Suprapubic skin (tissue), 4 donors: ENCODE results near the gene MDP1. TPM values are rescaled to one million over a fixed set of nuclear protein-coding genes. Genes with fewer than 3 reads are reported as not detected.

ENCODE experiments used
- DNase-seq, 2 donors: peaks; one replicate each; pipeline ENCODE4 v3.0.0-alpha.2; 2019; ENCODE audit warnings: low spot score in 2 of 2
- H3K27ac ChIP-seq: fragments of 200-600 bp; sonication (generic); one replicate; pipeline ENCODE4 v1.5.1; 2019
- H3K27me3 ChIP-seq: fragments of 200-600 bp; sonication (generic); one replicate; pipeline ENCODE4 v1.5.1; 2019
- H3K36me3 ChIP-seq: fragments of 200-600 bp; sonication (generic); one replicate; pipeline ENCODE4 v1.5.1; 2019
- H3K4me1 ChIP-seq: fragments of 200-600 bp; sonication (generic); one replicate; pipeline ENCODE4 v1.5.1; 2019
- H3K4me3 ChIP-seq: fragments of 200-600 bp; sonication (generic); one replicate; pipeline ENCODE4 v1.5.1; 2019; ENCODE audit warnings: mild to moderate bottlenecking
- H3K9me3 ChIP-seq: fragments of 200-600 bp; sonication (generic); one replicate; pipeline ENCODE4 v1.5.1; 2019
- CTCF ChIP-seq, 2 donors: fragments of 200-600 bp in 1 of 2; fragments of 450-650 bp in 1 of 2; sonication (generic) in 1 of 2; IDR thresholded peaks; one replicate each; pipeline ENCODE4 v1.5.1; 2016 to 2019; ENCODE audit warnings: antibody characterized with exemption in 2 of 2, mild to moderate bottlenecking in 1 of 2, moderate library complexity in 1 of 2
- EP300 ChIP-seq: sonication (generic); formaldehyde crosslinking; IDR thresholded peaks from one replicate; pipeline ENCODE4 v1.6.1; 2017; ENCODE audit warnings: antibody characterized with exemption
- POLR2A ChIP-seq, 2 donors: fragments of 450-650 bp; IDR thresholded peaks; one replicate each; pipeline ENCODE4 v1.6.1; 2017; ENCODE audit warnings: antibody characterized with exemption in 2 of 2, mild to moderate bottlenecking in 2 of 2, moderate library complexity in 2 of 2
- POLR2AphosphoS5 ChIP-seq, 3 donors: sonication (generic); formaldehyde crosslinking; IDR thresholded peaks; one replicate each; pipeline ENCODE4 v1.6.1; 2017; ENCODE audit warnings: antibody characterized with exemption in 3 of 3
- WGBS: methylation state at CpG from one replicate; pipeline ENCODE4 v1.1.5; 2018; 5-methylcytosine and 5-hydroxymethylcytosine counted together
- total RNA-seq, 4 donors: library from RNA; depleted of rRNA; stranded (reverse); fragments of >200 nt; gene quantifications; one replicate each; pipeline ENCODE4 v1.1.0, GENCODE V29; 2016

MDP1 gene
- total RNA-seq, 4 donors from 2014 or later = 10.9 to 18.2 (median 11.5) TPM

GRCh38 chr14:24255931-24256711 lies 40.3 kb upstream of the MDP1 start:
- peaks cover 39% of the 10 kb centered on the region for H3K36me3 ChIP-seq
- H3K27me3 ChIP-seq = no peaks in the 10 kb centered on the region
- WGBS = 89% methylated on average over 10 of the region's 12 CpGs
- H3K4me1 ChIP-seq = peaks cover 15% of the 10 kb centered on the region
- H3K9me3 ChIP-seq = no peaks in the 10 kb centered on the region
- peak in 1 of 2 donors; percentile 42 for DNase-seq
- H3K27ac ChIP-seq = no peak overlapping the region
- no peak overlapping the region for H3K4me3 ChIP-seq
- TF ChIP-seq EP300 (no peak), POLR2AphosphoS5 (IDR thresholded peaks at IDR 0.05) (no peak), POLR2A (IDR thresholded peaks at IDR 0.05) (no peak), CTCF (IDR thresholded peaks at IDR 0.05) (no peak)

DNA sequence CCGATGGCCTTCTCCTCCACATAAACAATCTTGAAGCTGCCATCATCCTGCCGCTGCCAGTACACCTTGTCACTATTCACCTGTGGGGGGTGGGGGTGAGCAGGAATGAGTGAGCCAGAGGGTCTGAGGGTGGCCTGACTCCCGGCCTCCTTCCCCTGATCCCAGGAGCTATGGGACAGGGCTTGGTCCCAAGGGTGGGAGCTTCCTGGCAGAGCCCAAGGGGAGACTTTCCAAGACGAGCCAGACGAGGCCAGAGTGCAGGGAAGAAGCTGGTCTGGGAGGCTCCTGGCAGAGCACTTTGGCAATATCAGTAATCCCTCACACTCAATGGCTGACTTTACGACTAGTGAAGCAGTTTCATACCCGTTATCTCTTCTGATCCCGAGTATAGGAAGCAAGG lies 39.6 kb upstream of the MDP1 start:
- TF ChIP-seq POLR2AphosphoS5 (IDR thresholded peaks at IDR 0.05) = no peak
- WGBS = 88% methylated on average over 8 of the region's 8 CpGs
- Histone ChIP-seq H3K27me3 (no peaks in the 10 kb centered on the region), H3K27ac (no peak overlapping the region), H3K4me3 (no peak overlapping the region), H3K4me1 (peaks cover 15% of the 10 kb centered on the region), H3K9me3 (no peaks in the 10 kb centered on the region), H3K36me3 (peaks cover 43% of the 10 kb centered on the region)
- DNase-seq = peak in 1 of 2 donors; percentile 55

DNA sequence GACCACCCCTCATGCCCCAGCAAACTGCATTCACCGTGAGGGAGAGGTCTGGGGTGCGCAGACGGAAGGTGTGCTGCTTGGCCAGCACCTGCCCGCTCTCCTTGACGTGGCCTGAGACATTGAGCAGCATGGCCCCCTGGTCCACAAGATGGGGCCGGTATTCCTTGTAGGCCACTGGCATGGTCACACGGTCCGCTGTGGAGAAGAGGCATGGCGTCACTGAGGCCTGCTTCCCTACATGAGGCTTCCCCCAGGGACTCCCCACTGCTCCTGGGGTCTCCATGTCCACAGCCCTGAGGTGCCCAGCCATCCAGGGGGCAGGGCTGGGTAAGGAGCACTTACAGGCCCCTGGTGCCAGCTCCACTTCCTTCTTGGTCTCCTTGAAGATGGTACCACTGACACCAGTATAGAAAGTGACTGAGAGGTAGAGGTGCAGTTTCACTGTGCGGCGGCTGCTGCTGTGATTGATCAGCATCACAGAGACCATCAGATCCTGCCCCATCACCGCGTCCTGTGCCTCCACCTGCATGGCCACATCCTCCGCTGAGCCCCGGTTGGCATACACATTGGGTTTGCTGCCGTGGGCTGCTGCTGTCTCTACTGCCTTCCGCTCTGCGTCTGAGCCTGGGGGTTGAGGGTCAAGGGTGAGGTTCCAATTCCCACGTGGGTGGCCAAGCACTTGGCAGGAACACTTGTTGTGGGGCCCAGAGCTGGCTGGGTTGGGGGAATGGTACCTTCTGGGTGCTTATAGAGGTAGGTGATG lies 38.9 kb upstream of the MDP1 start:
- WGBS = 98% methylated on average over 16 of the region's 19 CpGs
- Histone ChIP-seq H3K27me3 (no peaks in the 10 kb centered on the region), H3K4me1 (peaks cover 10% of the 10 kb centered on the region), H3K9me3 (no peaks in the 10 kb centered on the region), H3K27ac (no peak overlapping the region), H3K4me3 (no peak overlapping the region), H3K36me3 (peaks cover 43% of the 10 kb centered on the region)
- no peak for TF ChIP-seq POLR2A (IDR thresholded peaks at IDR 0.05)
- no peak for TF ChIP-seq CTCF (IDR thresholded peaks at IDR 0.05)
- no peak for TF ChIP-seq POLR2AphosphoS5 (IDR thresholded peaks at IDR 0.05)
- no peak for TF ChIP-seq EP300
- DNase-seq = no peak

DNA sequence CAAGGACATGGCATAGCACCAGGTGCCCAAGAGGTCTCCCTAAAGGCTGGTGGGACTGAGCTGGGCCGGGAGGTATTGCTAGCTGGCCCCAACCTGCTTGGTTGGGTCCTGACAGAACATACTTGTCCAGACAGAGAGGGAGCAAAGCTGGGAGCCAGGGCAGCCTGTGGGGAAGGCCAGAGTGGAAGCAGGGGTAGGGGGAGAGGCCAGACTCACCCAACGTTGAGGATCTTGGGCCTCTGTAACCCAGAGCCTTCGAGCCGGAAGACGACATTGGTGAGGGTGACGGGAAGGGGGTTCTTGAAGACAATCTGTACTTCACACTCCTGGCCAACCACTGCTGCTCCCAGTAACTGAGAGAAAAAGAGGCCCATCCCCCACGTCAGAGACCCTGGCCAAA lies 38.1 kb upstream of the MDP1 start:
- Histone ChIP-seq H3K9me3 (no peaks in the 10 kb centered on the region), H3K27ac (no peak overlapping the region), H3K4me1 (peaks cover 3% of the 10 kb centered on the region), H3K4me3 (no peak overlapping the region), H3K27me3 (no peaks in the 10 kb centered on the region), H3K36me3 (peaks cover 46% of the 10 kb centered on the region)
- no peak for DNase-seq
- WGBS = 89% methylated on average over 7 of the region's 7 CpGs
- TF ChIP-seq EP300 = no peak
- TF ChIP-seq POLR2AphosphoS5 (IDR thresholded peaks at IDR 0.05) = no peak

- Histone ChIP-seq H3K27me3 (no peaks in the 10 kb centered on the region), H3K27ac (no peak overlapping the region), H3K4me1 (no peaks in the 10 kb centered on the region), H3K36me3 (peaks cover 44% of the 10 kb centered on the region), H3K9me3 (no peaks in the 10 kb centered on the region), H3K4me3 (no peak overlapping the region)
- WGBS = 84% methylated on average over 6 of the region's 11 CpGs
- TF ChIP-seq EP300 (no peak), POLR2AphosphoS5 (IDR thresholded peaks at IDR 0.05) (no peak), CTCF (IDR thresholded peaks at IDR 0.05) (no peak), POLR2A (IDR thresholded peaks at IDR 0.05) (no peak)
- peak in 1 of 2 donors; percentile 53 for DNase-seq
Measured at GRCh38 chr14:24252289-24253124, 36.6 kb upstream of the MDP1 start.
